VCaP (cell line): ENCODE data around the gene MYO5C.
A peak's percentile ranks its signal among the peaks of the same experiment; 100 is the strongest.

ENCODE experiments used
- H3K27ac ChIP-seq: fragments of 450-650 bp; 2 replicates; pipeline ENCODE4 v1.5.1; 2017
- CTCF ChIP-seq: fragments of 450-650 bp; conservative IDR thresholded peaks from 2 replicates; pipeline ENCODE4 v1.5.1; 2017; ENCODE audit warnings: mild to moderate bottlenecking, moderate library complexity

MYO5C gene

GRCh38 chr15:52257734-52258062 lies 37.9 kb downstream of the MYO5C start:
- peak overlapping the region; percentile 74; the same call in 1 of the 2 replicates for H3K27ac ChIP-seq
- TF ChIP-seq CTCF: no peak

GRCh38 chr15:52256930-52257733 lies 38.5 kb downstream of the MYO5C start:
- TF ChIP-seq CTCF: no peak

GRCh38 chr15:52256366-52256765 lies 39.2 kb downstream of the MYO5C start:
- no peak overlapping the region; the same call in 1 of the 2 replicates for H3K27ac ChIP-seq

More at GRCh38 chr15:52256930-52257733, 38.5 kb downstream of the MYO5C start:
- H3K27ac ChIP-seq: peak overlapping the region; percentile 74; the same call in 1 of the 2 replicates

GRCh38 chr15:52255935-52256334 lies 39.7 kb downstream of the MYO5C start:
- H3K27ac ChIP-seq: no peak overlapping the region
- TF ChIP-seq CTCF: no peak

More at GRCh38 chr15:52256366-52256765, 39.2 kb downstream of the MYO5C start:
- TF ChIP-seq CTCF: peak; percentile 83

- no peak for TF ChIP-seq CTCF
- no peak overlapping the region for H3K27ac ChIP-seq
Measured at GRCh38 chr15:52255008-52255407, 40.6 kb downstream of the MYO5C start.

- no peak overlapping the region for H3K27ac ChIP-seq
- no peak for TF ChIP-seq CTCF
Measured at GRCh38 chr15:52254391-52254790, 41.2 kb downstream of the MYO5C start.

GRCh38 chr15:52252781-52253180 lies 42.8 kb downstream of the MYO5C start:
- TF ChIP-seq CTCF: no peak
- no peak overlapping the region for H3K27ac ChIP-seq
